Measurements from ENCODE around the gene TFF3. TPM values are rescaled to one million over a fixed set of nuclear protein-coding genes. Genes with fewer than 3 reads are reported as not detected.

The TFF3 gene
- polyA plus RNA-seq, 3 donors = 1.9 to 3.7 (median 2.2) TPM

DNA sequence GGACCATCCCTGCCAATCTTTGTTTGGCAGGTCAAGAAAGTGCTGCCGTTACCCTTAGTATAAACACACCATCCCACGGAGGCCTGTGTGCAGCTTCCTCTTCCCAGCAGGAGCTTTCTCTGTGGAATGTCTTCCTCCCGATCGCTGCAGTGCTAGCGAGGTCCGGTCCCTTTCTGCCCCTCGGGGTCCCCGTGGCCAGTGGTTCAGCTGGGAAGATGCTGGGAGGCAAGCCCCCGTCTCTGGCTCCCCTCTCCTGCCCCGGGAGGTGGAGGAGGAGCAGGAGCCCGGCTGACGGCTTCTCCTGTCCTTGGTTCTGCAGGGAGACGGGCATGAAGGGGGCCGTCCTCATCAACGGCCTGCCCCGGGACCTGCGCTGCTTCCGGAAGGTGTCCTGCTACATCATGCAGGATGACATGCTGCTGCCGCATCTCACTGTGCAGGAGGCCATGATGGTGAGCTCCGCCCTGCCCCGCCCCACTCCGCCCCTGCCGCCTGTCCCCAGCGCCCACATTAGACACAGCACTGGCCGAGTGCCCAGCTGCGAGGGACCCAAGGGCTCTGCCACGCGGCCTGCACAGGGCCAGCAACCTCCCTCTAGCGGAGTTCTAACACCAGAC lies 42.1 kb downstream of the TFF3 start:
- DNase-seq (ENCODE audit: low read depth in 3 of 3, low spot score in 2 of 3) = no peak

DNA sequence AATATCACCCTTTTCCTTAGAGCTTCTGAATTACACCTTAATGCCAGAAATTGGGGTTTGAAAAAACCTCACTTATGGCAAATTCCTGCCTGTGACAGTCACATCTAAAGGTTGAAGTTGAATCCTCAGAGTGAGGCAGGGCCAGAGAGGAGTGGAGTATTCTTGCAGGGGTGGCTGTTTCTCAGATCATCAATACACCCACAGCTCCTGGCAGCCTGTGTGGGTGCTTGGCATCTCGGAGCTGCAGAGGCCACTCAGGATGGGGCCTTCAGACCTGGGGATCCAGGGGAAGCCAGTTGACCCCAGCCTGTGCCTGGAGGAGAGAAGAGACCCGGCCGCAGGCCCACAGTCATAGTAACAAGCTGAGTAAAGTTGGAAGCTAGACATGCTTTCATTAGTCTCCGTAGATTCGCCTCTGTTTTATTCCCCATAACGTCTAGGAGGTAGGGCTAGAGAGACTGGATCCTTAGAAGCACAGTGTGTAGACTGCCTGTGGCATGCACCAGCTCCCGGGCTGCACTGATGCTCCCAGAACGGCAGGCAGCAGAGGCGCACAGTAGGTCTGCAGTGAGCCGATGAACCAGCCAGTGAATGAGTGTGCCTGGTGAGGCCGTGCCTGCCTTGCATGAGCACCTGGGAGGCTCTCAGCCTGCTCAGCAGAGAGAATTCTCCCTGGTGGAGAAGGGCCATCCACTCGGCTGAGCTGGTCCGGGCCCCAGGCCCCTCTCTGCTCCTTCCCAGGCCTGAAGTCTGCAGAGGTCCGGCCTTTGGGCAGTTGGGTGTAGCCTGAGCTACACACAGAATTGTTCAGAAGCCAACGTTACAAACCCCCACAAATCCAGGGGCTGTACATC lies 42.9 kb downstream of the TFF3 start:
- DNase-seq (ENCODE audit: low read depth in 3 of 3, low spot score in 2 of 3) = no peak

DNA sequence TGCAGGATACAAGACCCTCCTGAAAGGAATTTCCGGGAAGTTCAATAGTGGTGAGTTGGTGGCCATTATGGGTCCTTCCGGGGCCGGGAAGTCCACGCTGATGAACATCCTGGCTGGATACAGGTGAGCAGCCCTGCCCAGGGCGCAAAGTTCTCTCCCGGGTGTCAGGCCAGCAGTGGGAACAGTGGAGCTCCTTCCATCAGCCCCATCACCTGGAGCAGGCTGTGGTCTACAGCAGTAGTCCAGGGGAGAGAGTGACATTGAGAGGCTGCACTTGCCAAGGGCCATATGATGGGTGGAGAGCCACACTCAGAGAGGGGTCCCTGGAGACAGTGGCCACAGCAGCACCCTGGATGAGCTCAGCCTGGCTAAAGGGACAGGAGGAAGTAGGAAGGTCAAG lies 44.1 kb downstream of the TFF3 start:
- no peak for DNase-seq (ENCODE audit: low read depth in 3 of 3, low spot score in 2 of 3)

DNA sequence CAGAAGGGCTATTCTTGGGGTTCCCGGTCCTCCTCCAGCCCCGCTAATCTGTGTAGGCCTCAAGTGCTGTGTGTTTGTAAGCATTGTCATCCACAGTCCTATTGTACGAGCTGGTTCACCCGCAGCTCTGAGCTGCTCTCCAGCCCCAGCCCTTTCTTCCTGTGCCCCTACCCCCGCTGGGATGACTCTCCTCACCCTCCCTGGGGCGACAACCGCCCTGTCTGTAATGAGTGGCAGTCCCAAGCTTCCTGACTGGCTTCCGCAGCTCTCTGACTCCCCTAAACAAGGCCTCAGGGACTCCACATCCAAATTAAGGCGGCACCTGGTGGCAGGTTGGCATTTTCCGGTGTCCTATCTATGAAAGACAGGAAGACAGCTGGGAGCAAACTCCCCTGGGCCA lies 45.8 kb downstream of the TFF3 start:
- DNase-seq (ENCODE audit: low read depth in 3 of 3, low spot score in 2 of 3) = no peak

DNA sequence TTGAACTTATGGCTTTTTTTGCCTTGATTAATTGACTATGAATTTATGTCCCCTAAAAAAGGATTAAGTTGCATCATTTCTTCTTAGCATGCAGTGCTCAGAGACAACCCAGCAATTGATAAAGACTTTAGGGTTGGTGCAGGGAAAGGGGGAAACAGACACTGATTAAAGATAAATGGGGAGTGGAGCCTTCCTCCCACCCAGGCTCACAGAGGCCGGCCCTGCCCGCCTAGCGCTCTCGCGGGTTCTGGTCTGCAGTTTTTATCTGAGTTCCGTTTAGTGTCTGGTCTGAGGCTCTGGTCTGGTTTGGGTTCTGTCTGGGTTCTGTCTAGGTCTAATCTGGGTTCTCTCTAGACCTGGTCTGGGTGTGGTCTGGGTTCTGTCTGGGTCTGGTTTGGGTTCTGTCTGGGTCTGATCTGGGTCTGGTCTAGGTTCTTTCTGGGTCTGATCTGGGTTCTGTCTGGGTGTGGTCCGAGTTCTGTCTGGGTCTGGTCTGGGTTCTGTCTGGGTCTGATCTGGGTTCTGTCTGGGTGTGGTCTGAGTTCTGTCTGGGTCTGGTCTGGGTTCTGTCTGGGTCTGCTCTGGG lies 48.1 kb downstream of the TFF3 start:
- DNase-seq (ENCODE audit: low read depth in 3 of 3, low spot score in 2 of 3) = no peak

DNA sequence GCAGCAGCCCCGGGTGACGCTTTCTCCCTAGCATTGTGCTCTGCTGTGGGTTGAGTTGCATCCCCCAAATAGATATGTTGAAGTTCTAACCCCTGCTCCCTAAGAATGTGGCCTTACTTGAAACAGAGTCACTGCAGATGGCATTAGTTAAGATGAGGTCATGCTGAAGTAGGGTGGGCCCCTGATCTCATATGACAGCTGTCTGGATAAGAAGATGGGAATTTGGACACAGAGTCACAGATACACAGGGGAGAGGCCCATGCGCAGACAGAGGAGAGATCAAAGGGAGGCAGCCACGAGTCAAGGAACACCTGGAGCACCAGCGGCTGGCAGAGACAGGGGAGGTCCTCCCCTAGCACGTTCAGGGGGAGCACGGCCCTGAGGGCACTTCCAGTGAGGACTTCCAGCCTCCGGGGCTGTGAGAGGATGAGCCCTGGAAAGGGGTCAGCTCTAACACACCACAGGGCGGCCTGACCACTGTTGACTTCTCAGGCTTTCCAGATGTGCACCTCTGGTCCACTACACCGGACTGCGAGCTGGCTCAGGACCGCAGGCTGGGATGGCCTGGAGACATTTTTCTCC lies 49.9 kb downstream of the TFF3 start:
- no peak for DNase-seq (ENCODE audit: low read depth in 3 of 3, low spot score in 2 of 3)

DNA sequence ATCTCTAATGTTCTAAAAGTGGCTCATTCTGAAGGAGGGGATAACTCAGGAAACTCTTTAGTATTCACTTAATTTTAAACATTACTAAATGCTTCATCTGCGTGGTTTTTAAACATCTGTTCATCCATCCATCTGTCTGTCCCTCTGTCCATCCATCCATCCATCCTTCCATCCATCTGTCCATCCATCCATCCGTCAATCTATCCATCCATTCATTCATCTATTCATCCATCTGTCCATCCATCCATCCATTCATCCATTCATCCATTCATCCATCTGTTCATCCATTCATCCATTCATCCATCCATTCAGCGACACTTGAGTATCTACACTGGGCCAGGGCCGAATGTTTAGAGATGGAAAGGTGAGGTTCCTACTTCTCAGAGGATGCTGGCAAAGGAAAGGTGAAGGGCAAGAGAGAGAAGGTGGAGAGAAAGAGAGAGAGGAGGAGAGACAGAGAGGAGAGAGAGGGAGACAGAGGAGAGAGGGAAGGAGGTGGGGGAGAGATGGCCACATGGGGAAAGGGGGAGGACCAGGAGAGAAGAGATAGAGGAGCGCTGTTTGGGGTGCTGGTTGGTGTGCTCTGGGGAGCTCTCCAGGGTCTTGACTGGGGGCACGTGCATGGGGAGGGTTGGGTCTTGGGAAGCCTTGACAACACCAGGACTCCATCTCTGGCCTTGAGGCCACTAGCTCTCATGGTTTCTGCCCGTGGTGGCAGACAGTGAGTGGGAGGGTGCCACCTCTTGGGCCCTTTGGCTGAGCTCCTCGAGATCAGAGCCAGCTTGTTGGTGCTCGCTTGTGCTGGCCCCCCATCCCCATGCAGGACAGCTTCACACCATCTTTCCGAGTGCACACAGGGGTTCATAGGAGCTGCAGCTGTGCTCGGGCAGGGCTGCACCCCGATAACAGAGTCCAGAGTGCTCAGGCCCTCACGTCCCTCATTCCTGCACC lies 50.7 kb downstream of the TFF3 start:
- DNase-seq (ENCODE audit: low read depth in 3 of 3, low spot score in 2 of 3) = no peak

DNA sequence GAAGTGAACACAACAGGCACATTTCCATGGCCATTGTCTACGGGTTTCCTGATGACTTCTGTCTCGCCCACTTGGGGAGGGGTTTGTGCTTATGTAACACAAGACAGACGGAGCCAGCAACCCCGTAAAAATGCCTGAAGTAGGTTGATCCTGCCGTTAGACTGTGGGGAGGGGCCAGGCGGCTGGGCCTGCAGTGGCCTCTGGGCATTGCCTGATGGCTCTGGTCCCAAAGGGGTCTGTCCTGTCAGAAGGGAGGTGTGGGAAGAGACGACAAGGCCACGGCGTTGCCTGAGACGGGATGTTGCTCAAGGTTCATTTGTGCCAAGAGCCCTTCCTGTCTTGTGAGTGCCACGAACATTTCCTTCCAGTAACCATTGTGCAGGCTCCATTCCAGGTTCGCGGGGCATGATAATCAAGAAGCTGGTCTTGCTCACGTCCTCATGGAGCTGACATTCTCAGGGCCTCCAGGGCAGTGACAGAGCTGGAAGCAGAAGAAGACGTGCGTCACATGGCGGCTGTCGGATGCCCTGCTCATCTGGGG lies 51.5 kb downstream of the TFF3 start:
- no peak for DNase-seq (ENCODE audit: low read depth in 3 of 3, low spot score in 2 of 3)

DNA sequence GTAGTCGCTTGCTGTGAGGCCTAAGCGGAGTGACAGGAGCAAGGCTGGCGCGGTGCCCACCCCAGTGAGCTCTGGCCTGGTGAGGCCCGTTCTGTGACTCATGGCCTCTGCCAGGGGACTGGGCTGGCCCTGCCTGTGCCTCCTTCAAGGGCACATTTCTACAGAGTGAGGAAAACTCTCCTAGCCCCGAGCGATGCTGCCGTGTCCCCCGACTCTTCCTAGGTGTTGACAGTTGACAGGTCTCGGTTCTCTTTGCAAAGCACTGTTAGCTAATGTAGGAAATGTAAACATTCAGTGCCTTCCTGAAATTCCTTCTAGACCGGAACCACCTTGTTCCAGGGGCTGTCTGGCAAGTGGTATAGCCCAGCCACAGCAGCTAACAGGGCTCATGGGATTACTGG lies 52.4 kb downstream of the TFF3 start:
- no peak for DNase-seq (ENCODE audit: low read depth in 3 of 3, low spot score in 2 of 3)

DNA sequence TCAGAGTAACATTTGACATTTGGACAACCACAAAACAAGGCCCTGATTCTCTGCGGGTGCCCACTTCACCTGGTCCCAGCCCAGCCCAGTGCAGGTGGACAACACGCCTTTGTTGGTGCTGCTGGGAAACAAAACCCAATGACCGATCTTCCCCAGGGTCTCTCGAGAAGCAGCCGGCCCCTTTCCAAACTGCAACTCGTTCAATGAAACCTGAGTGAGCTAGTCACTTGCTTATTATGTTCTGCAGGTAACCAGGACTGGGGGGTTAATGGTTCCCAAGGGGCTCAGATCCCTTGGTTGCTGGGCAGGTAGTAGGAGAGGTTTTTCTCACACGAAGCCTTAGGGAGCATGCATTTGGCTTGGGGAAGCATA lies 53.4 kb downstream of the TFF3 start:
- DNase-seq (ENCODE audit: low read depth in 3 of 3, low spot score in 2 of 3) = no peak

Other genes starting within 250 kb of the TFF3 start
- gene UMODL1, start 244.1 kb downstream of the TFF3 start, polyA plus RNA-seq (ENCODE audit: insufficient read length in 3 of 3) = under 1 TPM in 2 of 3 donors, not detected in 1; 0.04 to 0.31 TPM
- 10 to 100 TPM in 1 of 3 donors, 1 to 10 TPM in 2; 8.7 to 11.3 (median 9.8) TPM for gene ABCG1, start 96.3 kb downstream of the TFF3 start, polyA plus RNA-seq (ENCODE audit: insufficient read length in 3 of 3)
- gene TFF2, start 35.6 kb upstream of the TFF3 start, polyA plus RNA-seq (ENCODE audit: insufficient read length in 3 of 3) = not detected
- gene TFF1, start 51.1 kb upstream of the TFF3 start, polyA plus RNA-seq (ENCODE audit: insufficient read length in 3 of 3) = not detected
- 1 to 10 TPM; 1.8 to 2.4 (median 2.1) TPM for gene TMPRSS3, start 80.6 kb upstream of the TFF3 start, polyA plus RNA-seq (ENCODE audit: insufficient read length in 3 of 3)
- under 1 TPM in 2 of 3 donors, not detected in 1; 0.06 to 0.15 TPM for gene UBASH3A, start 88.5 kb upstream of the TFF3 start, polyA plus RNA-seq (ENCODE audit: insufficient read length in 3 of 3)
- gene RSPH1, start 180.8 kb upstream of the TFF3 start, polyA plus RNA-seq (ENCODE audit: insufficient read length in 3 of 3) = 10 to 100 TPM; 12.4 to 15.3 (median 15.1) TPM
- 1 to 10 TPM; 5.9 to 6.8 (median 6.7) TPM for gene SLC37A1, start 198.4 kb upstream of the TFF3 start, polyA plus RNA-seq (ENCODE audit: insufficient read length in 3 of 3)

All from right renal cortex interstitium (tissue), 3 donors.